ENCODE results near the gene NR1H4. TPM values are rescaled to one million over a fixed set of nuclear protein-coding genes. Genes with fewer than 3 reads are reported as not detected.

NR1H4 gene
- total and polyA plus RNA-seq, 2 of the 13 experiments (the other 11 are each of a cell fraction or from before 2014, with no cell fraction given) = 27.3 to 114 TPM

GRCh38 chr12:100473716-100474150, at the start of gene NR1H4 (continued):
- TF ChIP-seq ZMYM4 (CRISPR knock-in tag; IDR thresholded peaks at IDR 0.05) (0 out of 2 replicates have a peak, but pooled peaks have one; percentile 23), EP300 (IDR thresholded peaks at IDR 0.05; ENCODE audit: low read depth in 2 of 2, low read length in 2 of 2) (0 out of 4 replicates have a peak, but pooled peaks of 1 of the 2 experiments have one; percentile 19), EP300 (CRISPR knock-in tag; IDR thresholded peaks at IDR 0.05; ENCODE audit: borderline replicate concordance) (no peak), ZNF468 (CRISPR knock-in tag; IDR thresholded peaks at IDR 0.05) (no peak), HDAC2 (CRISPR knock-in tag; IDR thresholded peaks at IDR 0.05) (peak; percentile 62; the same call in 1 of the 2 replicates), ARID4A (CRISPR knock-in tag; IDR thresholded peaks at IDR 0.05; ENCODE audit: borderline replicate concordance) (peak; percentile 27; the same call in 1 of the 2 replicates), ZBTB3 (CRISPR knock-in tag; IDR thresholded peaks at IDR 0.05; ENCODE audit: borderline replicate concordance, low read depth) (no peak), POLR2G (IDR thresholded peaks at IDR 0.05; ENCODE audit: low read depth, low read length) (peak; percentile 88), THAP11 (CRISPR knock-in tag; IDR thresholded peaks at IDR 0.05) (0 out of 2 replicates have a peak, but pooled peaks have one; percentile 17), ZFX (CRISPR knock-in tag; IDR thresholded peaks at IDR 0.05; ENCODE audit: low read depth) (peak; percentile 31; the same call in 1 of the 2 replicates), PRMT3 (CRISPR knock-in tag; IDR thresholded peaks at IDR 0.05; ENCODE audit: borderline replicate concordance, low read depth) (no peak), ZNF782 (CRISPR knock-in tag; IDR thresholded peaks at IDR 0.05; ENCODE audit: borderline replicate concordance) (no peak), ZNF878 (CRISPR knock-in tag; IDR thresholded peaks at IDR 0.05) (peak; percentile 42; the same call in 1 of the 2 replicates), FOSL2 (CRISPR knock-in tag; IDR thresholded peaks at IDR 0.05) (peak; percentile 67), MNT (IDR thresholded peaks at IDR 0.05) (no peak), MIER3 (CRISPR knock-in tag; IDR thresholded peaks at IDR 0.05; ENCODE audit: borderline replicate concordance) (0 out of 2 replicates have a peak, but pooled peaks have one; percentile 25), SSRP1 (CRISPR knock-in tag; IDR thresholded peaks at IDR 0.05) (peak; percentile 72; the same call in 1 of the 2 replicates), CC2D1A (CRISPR knock-in tag; IDR thresholded peaks at IDR 0.05) (no peak), DRAP1 (CRISPR knock-in tag; IDR thresholded peaks at IDR 0.05) (0 out of 2 replicates have a peak, but pooled peaks have one; percentile 31), ZNF737 (CRISPR knock-in tag; IDR thresholded peaks at IDR 0.05; ENCODE audit: borderline replicate concordance) (no peak), PRPF4 (IDR thresholded peaks at IDR 0.05; ENCODE audit: low read depth, low read length, poor library complexity, severe bottlenecking) (no peak), ZBTB25 (CRISPR knock-in tag; IDR thresholded peaks at IDR 0.05) (peak; percentile 65; the same call in 1 of the 2 replicates)
